ENCODE results near the gene GNGT1.

DNA sequence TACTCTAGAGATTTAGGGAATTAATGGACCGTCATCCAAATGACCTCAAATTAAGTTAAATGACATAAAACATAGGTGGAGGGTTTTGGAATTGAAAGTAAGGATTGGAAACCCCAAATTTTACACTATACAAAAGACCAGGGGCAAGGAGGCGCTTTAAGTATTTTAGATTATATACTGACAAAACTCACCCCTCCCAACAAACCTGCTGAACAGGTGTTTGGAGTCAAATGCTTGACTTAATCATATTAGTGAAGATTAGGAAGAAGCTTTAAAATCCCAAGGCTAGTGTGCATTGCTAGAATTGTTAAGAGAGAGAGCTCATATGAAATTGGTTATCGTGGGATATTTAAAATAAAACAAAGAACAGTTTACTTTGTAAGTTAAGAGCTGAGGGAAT, at the start of gene GNGT1:
- TF ChIP-seq ZNF274 (IDR thresholded peaks at IDR 0.05; ENCODE audit: low read depth, low read length) (no peak), YY1 (IDR thresholded peaks at IDR 0.05; ENCODE audit: insufficient read depth, insufficient read length) (no peak)
